GM19035 (cell line): ENCODE results near the gene TMEM132C.

Source experiments
- ATAC-seq: cut with Tn5 transposase; IDR thresholded peaks from one replicate; pipeline ENCODE4 v1.9.1; 2021; ENCODE audit not compliant: unreplicated experiment

Gene TMEM132C

DNA sequence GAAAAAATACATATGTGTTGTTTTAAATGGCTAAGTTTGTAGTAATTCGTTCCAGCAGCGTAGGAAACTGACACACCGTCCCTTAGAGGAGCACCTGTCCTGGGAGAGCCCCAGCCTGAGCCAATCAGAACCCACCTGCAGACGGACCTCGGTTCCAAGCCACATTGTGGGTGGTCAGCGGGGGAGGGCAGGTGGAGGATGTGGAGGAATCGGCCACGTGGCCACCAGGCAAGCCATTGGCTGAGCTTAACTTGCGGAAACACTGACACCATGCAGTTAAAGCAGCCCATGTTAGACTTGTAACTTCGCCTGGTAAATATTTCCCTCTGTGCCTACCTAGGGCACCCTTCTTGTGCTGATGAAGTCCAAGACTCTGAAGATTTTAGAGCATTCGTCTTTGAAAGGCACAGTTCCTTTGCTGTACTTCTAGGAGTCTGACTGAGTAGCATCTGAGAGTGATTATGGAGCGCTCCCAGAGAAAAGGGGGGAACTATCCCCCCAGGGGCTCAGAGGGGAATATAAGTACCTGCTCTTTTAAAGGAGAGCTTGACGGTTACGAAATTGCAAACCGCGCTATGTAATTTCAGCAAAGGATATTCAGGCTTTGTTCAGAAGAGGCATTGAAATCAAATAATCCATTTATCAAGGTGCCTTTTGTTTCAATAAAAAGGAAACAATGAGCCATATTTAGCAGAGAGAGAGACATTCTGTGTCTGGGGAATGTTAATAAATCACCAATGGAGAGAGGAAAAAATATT is 135.7 kb downstream of the TMEM132C start:
- no peak for ATAC-seq

DNA sequence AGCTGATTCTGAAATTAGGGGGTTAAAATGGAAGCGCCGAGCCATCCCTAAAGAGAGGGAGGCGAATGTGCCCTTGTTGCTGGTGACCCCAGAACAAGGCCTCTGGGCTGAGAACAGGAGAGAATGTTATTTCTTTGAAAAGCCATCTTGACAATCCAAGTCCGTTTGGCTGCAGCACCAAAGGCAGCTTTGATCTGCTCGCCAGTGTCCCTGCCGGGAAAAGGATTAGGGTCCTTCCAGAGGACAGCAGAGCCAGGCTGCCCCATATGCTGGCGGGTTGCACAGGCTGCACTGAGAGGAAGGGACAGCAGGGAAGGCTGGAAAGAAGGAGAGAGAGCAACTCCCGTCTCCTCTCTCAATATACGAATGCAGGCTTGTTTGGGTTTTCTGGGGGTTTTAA is 141.7 kb downstream of the TMEM132C start:
- ATAC-seq = no peak

DNA sequence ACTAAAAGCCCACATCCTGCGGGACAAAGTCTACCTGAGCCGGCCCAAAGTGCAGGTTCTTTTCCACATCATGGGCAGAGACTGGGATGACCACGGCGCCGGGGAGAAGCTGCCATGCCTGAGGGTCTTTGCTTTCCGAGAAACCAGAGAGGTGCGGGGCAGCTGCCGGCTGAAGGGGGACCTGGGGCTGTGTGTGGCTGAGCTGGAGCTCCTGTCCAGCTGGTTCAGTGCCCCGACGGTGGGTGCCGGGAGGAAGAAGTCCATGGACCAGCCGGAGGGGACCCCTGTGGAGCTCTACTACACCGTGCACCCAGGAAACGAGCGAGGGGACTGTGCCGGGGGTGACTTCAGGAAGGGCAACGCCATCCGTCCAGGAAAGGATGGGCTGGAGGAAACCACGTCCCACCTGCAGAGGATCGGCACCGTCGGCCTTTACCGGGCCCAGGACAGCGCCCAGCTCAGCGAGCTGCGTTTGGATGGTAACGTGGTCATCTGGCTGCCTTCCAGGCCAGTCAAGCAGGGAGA is 148.1 kb downstream of the TMEM132C start:
- ATAC-seq = no peak

DNA sequence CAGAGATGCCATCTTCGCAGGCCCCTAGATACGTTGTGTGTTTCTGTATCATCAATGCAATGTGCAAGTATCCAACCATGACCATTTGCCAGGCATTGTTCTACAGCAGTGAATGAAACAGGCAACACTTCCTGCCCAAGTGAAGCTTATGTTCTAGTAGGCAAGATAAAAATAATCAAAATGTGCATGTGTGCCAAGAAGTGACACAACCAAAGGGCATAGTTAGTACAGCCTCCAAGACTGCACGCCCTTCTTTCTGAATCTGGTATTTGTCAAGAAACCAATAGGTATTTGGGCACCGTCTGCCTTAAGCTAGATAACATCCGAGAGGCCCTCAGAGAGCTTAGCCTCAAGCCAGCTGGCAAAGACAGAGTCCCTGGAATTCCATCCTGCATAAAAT is 152.0 kb downstream of the TMEM132C start:
- no peak for ATAC-seq

DNA sequence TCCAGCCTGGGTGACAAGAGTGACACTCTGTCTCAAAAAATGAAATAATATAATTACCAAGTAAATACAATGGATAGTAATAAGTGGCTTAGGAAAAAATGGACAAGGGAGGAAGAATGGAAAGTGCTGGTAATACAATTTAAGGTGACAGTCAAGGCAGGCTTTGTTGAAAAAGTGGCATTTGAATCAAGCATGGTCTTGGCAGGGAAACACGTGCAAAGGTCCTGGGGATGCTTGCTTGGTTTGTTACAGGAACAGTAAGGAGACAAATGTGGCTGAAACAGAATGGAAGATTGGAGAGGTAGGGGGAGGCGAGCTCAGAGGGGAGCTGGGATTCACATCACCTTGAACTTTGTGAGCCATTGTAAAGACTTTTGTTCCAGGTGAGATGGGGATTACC is 153.2 kb downstream of the TMEM132C start:
- no peak for ATAC-seq

DNA sequence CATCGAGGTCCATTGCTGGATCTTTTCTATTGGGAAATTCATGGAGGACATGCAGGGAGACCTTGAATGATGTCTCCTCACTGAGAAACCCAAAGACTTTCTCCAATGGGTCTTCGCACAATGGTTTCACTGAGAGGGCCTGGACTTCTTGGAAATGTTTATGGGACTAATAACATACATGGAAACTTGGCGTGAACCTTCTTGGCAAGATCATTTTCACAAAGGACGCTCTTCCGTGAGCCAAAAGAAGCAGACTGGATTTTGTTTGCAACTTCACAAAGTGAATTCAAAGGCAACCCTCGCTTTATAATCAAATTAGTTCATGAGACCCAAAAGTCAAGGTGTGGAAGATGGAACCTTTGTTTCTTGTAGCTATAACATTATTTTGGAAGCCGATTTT is 154.4 kb downstream of the TMEM132C start:
- no peak for ATAC-seq

DNA sequence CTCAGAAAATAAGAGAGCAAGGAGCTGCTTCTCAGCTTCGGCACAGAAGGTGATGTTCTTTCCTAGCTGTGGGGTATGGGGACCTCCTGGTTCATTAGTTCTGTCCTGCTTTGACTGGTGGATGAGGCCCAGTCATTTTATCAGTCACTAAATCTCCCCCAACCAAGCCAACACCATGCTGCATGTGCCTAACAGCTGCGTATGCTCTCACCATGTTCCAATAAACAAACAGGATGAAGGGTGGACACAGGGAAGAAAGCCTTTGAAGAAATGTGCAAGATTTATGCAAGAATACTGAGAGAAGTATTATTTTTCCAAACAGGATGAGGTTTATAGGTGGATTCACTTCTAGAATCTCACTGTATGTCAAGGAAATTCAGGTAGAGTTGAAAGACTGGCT is 156.2 kb downstream of the TMEM132C start:
- ATAC-seq = no peak

DNA sequence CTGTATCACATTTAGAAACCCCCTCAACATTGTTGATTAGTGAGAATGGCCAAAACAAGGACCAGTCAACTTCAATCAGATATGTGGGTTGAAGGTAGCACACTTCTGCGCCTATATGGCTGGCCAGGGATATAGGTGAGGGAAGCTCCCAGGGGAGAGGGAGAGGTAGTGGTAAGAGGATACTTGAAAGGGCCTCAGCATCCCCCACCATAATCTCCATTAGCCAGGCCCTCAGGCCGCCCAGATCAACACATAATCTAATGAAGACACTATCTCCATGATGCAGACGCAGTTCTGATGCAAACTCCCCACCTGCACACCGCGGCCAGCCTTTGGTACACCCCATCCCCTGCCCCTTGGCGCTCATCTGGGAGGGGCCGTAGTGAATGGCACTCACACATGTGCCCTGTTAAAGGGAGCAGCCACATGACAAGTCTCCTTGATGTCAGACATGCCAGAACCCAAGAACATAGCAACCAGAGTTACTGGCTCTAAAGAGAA is 158.0 kb downstream of the TMEM132C start:
- ATAC-seq = no peak

DNA sequence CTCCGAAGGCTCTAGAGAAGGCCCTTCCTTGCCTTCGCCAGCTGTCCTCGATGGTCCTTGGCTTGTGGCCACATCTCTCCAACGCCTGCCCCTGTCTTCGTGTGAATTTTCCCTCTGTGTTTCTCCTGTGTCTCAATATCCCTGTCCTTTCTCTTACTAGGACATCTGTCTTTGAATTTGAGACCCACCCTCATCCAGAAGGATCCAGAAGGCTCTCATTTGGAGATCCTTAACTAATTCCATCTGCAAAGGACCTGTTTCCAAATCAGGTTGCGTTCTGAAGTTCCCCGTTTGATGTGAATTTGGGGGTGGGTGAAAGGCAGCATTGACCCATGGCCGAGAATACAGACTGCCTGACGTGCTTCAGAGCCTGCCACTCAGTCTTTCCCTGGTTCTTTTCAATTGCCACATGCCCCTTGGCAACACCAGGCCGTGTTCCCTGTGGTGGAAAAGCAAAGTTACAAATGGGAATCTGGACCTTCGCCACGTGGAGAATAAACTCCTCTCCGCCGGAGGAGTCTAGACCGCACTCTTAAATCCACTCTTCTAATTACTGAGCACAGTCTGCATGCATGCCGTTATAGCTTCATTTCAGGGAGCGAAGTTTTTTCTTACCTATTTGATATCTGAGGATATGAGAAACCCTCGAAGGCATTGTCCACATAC is 158.8 kb downstream of the TMEM132C start:
- no peak for ATAC-seq

DNA sequence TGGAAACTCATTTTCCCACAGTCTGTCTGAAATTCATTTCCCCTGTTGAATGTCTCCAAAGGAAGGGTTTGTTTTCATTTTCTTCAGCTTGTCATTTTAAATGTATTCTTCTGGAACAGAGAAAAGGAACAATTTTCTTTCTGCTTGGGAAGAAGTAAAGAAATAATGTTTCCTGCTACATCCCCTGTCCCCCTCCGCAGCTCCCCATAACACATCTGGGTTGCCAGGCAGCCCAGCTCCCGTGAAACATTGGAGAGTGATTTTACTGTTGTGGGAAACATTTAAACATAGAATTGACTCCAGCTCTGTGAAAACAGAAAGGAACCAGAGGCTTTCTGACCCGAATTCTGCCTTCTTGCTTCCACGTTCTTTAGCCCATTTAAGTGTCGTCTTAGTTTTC is 159.5 kb downstream of the TMEM132C start:
- ATAC-seq = no peak

DNA sequence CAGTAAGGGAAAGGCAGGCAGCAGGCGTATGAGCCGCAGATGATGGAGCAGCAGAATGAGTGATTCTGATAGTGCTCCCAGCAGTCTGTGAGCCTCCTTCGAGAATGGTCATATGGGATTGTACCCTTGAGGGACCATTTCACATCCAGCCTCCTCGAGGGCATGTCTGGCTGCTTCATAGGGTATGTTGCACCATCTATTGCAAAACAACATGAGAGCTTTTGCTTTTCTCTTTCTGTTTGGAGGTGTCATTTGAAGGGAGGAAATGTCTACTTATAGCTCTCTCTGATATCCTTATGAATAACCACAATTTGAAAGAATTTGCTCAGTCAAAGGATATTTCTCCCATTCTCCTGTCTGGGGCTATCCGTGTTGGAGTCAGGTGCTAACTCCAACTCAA is 172.8 kb downstream of the TMEM132C start:
- no peak for ATAC-seq

DNA sequence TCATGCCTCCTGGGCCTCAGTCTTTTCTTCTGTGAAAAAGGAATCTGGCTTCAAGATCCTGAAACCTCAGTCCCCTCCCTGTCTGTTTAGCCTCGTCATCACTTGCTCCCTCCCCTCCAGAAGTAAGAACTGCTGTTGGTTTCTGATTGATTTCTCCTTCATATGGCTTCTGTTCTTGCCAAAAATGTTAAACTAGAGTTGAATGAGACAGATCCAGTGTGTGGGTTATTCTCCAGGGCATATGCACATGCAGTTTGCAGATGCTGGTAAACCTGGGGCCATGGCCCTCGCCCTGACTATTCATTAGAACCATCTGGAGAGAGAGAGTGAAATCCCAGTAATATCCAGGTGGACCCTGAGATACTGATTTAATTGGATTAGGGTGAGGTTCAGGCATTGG is 175.1 kb downstream of the TMEM132C start:
- ATAC-seq = no peak

DNA sequence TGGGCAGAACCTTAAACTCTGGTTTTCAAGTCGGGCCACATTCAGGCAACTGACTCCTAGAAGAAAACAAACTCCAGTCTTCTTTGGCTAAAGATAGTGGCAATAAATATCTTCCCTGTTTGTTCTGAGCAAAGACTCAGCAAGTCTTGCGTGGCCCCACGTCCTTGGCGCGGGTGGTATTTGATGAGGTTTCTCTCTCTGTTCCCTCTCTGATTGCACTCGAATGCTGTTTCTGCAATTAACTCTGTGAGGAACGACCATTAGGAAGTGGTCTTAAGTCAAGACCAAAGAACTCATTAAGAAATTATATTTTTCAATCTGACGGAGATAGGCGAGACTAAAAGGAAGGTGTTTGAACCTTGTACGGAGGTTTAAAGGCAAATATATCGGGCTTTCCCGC is 177.6 kb downstream of the TMEM132C start:
- ATAC-seq = no peak

DNA sequence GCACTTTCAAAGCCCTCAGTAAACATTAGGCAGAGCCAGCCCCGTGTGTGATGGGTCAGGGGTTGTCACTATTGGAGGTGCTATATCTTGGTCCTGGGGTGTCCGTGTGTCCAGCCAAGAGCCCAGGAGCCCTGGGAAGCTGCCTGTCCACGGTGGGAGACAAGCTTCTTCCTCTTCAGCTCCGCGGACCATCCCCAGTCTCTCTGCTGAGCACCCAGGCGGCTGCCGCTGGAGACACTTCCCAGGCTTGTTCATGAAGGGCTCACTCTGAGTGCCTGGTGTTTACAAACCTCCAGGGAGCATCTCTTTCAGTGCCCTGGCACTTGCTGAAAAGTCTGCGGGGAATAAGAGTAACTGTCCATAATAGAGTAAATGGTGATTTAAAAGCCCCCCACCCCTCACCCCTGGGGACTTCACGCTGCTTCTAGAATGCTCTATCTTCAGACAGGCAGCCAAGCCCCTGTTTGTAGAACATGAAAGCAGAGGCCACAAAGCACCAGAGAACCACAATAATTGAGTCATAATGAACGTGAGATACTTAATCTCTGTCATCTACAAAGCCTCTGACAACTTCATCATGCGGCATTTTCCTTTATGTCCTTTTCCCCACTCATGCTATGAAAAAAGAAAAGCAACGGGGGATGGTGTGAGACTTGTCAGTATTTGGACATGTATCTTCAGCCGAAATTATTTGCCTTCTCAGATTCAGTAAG is 178.6 kb downstream of the TMEM132C start:
- ATAC-seq = no peak

DNA sequence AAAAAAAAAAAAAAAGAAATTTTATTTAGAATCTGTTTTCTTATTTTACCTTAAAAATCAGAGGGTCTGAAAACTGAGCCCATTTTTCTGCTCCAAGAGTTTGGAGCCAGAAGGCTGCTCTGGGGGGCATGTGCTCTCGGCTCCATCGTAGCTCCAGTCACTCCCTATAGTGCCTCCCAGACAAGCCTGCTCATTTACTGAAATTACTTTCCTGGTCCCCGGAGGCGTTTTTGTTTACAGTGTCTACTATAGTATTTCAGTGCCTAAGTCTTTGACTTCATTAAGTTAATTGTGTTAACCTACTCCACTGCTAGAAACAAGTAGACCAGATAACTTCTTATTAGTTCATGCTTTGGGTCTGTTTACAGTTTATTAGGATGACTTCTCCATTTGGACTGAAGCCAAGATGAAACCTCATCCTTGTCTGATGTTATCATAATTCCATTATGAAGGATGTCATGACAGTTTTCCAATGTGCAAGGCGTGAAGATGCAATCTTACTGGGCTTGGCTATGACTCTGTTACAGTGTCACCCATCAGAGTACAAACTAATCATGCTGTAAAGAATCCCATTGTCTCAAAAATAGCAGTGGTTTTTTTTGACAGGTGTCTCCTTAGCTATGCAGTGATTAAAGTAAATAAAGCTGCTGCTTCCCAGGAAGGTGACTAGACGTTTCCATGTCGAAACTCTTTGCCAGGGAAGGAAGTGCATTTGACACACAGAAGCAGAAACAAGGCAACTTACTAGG is 182.3 kb downstream of the TMEM132C start:
- ATAC-seq = no peak

DNA sequence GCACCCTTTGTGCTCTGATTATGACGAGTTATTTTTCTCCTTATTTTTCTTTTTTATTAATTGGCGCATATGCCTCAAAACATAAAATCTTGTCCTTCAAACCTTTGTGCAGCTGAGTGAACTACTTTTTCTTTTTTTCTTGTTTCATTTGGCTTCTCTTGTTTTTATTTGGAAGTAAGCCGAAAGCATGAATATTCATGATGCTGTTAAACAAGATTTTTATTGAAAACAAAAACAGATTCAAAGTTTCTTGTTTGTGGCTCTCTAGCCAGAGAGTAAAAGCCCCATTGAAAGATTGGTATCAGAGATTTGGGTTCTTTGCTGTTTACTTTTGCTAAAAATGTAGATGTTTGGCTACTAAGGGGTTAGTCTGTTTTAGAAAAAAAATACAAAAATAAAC is 183.8 kb downstream of the TMEM132C start:
- ATAC-seq = no peak

DNA sequence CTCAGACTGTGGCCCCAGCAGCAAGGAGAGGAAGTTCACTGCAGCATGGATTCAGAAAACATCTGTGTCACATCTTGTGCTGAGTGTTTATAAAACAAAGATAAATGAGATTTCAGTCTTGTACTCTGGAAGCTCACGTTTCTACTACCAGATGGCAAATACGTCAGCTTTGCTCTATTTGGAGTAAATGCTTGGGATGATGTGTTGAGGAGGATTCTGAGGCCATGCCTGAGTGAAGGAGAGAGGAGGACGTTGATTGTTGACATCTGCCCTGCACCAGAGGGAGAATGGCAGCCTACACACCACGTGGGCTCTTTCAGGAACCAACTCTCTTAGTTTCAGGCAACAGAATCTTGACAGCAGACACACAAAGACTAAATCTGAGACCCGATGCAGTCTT is 188.9 kb downstream of the TMEM132C start:
- no peak for ATAC-seq

DNA sequence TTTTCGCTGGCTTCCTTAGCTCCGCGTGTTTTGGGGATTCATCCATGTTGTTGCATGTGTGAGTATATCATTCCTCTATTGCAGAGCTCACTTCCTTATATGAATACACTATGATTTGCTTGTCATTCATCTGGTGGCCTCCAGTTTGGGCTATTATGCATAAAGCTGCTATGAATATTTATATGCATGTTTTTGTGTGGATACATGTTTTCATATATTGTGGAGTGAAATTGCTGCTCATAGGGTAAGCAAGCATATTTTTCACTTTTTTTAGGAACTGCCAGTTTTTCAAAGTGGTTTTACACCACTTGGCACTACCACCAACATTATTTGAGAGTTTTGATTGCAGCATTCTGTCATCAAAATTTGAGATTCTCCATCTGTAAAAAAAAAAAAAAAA is 190.0 kb downstream of the TMEM132C start:
- ATAC-seq = no peak

DNA sequence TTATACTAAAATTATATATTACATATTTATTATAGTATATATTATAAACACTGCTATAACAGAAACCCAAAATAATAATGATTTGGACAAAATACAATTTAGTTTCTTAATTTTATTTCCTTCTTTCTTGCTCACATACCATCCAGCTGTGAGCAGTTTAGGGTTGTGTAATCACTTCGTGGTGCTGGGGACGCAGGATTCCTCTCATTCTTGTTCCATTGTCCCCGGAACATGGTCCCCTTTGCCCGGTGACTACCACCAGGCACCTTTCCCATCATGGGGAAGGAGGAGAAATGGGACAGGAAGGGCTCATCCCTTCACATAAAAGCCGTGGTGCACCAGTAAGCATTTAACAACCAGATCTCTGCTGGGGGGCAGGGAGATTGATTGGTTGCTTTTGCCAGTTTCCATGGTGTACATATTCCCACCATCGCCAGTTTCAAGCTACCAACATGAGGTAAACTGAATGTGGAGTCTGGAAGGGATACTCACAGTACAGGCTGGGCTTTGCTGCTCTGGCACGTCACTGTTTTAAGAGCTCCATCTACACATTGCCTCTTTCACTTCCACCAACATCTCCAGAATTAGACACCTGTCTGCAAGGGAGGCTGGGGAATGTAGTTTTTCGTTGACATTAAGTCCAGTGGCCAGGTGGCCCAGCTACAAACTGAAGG is 191.5 kb downstream of the TMEM132C start:
- no peak for ATAC-seq

DNA sequence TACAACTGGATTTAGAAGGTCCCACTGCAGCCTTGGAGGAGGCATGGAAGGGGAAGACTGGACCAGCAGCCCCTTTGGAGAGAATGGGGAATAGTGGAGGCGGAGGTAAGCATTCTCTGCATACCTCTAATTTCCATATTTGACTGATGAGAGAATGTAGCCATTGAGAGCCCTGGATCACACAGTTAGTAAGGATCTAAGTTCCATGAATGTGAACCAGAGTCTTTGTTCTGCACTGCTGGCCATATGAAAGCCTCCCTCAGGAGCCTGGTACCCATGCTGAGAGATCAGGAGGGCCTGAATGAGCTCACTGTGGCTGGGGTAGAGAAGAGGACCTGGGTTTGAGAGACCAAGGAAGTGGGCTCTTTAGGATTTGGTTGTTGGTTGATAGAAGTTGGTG is 192.1 kb downstream of the TMEM132C start:
- no peak for ATAC-seq

DNA sequence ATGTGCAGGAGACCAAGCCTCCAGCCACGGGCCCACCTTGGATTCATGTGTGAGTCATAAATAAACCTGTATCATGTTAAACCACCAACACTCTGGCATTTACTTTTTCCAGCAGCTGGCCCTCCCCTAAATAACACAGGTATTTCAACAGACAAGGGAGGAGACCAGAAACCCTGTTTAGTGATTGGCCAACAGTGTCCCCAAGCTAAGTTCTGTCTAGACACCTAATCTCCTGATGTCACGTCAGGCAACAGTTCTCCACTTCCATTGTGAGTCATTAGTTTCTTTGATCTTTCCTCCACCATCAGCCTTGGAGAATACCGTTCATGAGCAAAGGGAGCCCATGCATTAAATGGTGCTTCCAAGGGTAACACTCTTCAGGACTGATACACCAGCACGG is 196.9 kb downstream of the TMEM132C start:
- ATAC-seq = no peak
